Neural progenitor cell (in vitro differentiated cells): ENCODE data around the gene DOK7.
"Not testable (repeated sequence)": the region's sequence is repeated elsewhere in the genome, so short reads cannot be mapped to it uniquely, and the experiment has no call there.

ENCODE experiments used
- CTCF ChIP-seq: fragments of 200-600 bp; sonication (generic); IDR thresholded peaks from 2 replicates; pipeline ENCODE4 v1.5.1; 2017; ENCODE audit warnings: antibody characterized with exemption, mild to moderate bottlenecking
- EZH2 ChIP-seq: fragments of 200-600 bp; sonication (generic); IDR thresholded peaks from 2 replicates; pipeline ENCODE4 v1.6.1; 2017; ENCODE audit warnings: antibody characterized with exemption, mild to moderate bottlenecking, moderate library complexity
- EZH2phosphoT487 ChIP-seq: fragments of 200-600 bp; sonication (generic); IDR thresholded peaks from 2 replicates; pipeline ENCODE4 v1.6.1; 2017; ENCODE audit warnings: antibody characterized with exemption

- TF ChIP-seq CTCF, EZH2phosphoT487, EZH2: not testable (repeated sequence)
These were observed 48.5 kb downstream of the DOK7 start for GRCh38 chr4:3511601-3512000.
